ENCODE results near the gene NECAB3.

Gene NECAB3

GRCh38 chr20:33622705-33623365 lies 51.4 kb downstream of the NECAB3 start:
- Mint-ChIP-seq H3K9me3 (no peaks in the 10 kb centered on the region), H3K27ac (ENCODE audit: low read depth) (no peak overlapping the region), H3K27me3 (no peaks in the 10 kb centered on the region), H3K4me3 (no peak overlapping the region), H3K4me1 (peaks cover 21% of the 10 kb centered on the region), H3K36me3 (ENCODE audit: insufficient read depth) (peaks cover 12% of the 10 kb centered on the region)
- ATAC-seq (replicated peaks; ENCODE audit: extremely low read depth, poor library complexity, severe bottlenecking) (no peak), DNase-seq (ENCODE audit: low spot score in 2 of 2) (no peak)

GRCh38 chr20:33621717-33622400 lies 52.4 kb downstream of the NECAB3 start:
- Mint-ChIP-seq H3K9me3 (no peaks in the 10 kb centered on the region), H3K36me3 (ENCODE audit: insufficient read depth) (peaks cover 12% of the 10 kb centered on the region), H3K27ac (ENCODE audit: low read depth) (no peak overlapping the region), H3K4me1 (peaks cover 21% of the 10 kb centered on the region), H3K4me3 (no peak overlapping the region), H3K27me3 (no peaks in the 10 kb centered on the region)
- DNase-seq (ENCODE audit: low spot score in 2 of 2) (no peak), ATAC-seq (replicated peaks; ENCODE audit: extremely low read depth, poor library complexity, severe bottlenecking) (no peak)

GRCh38 chr20:33612001-33612400 lies 62.2 kb downstream of the NECAB3 start:
- Mint-ChIP-seq H3K4me3 (no peak overlapping the region), H3K27ac (ENCODE audit: low read depth) (no peak overlapping the region), H3K4me1 (peaks cover 6% of the 10 kb centered on the region), H3K9me3 (no peaks in the 10 kb centered on the region), H3K27me3 (no peaks in the 10 kb centered on the region), H3K36me3 (ENCODE audit: insufficient read depth) (peaks cover 23% of the 10 kb centered on the region)
- ATAC-seq (replicated peaks; ENCODE audit: extremely low read depth, poor library complexity, severe bottlenecking): no peak
- DNase-seq (ENCODE audit: low spot score in 2 of 2): no peak

GRCh38 chr20:33611106-33611505 lies 63.1 kb downstream of the NECAB3 start:
- H3K4me3 Mint-ChIP-seq: no peak overlapping the region
- peaks cover 21% of the 10 kb centered on the region for H3K36me3 Mint-ChIP-seq (ENCODE audit: insufficient read depth)
- DNase-seq (ENCODE audit: low spot score in 2 of 2): no peak
- ATAC-seq (replicated peaks; ENCODE audit: extremely low read depth, poor library complexity, severe bottlenecking): no peak
- no peak overlapping the region for H3K27ac Mint-ChIP-seq (ENCODE audit: low read depth)
- no peaks in the 10 kb centered on the region for H3K27me3 Mint-ChIP-seq
- peaks cover 6% of the 10 kb centered on the region for H3K4me1 Mint-ChIP-seq
- H3K9me3 Mint-ChIP-seq: no peaks in the 10 kb centered on the region

- peaks cover 20% of the 10 kb centered on the region for H3K36me3 Mint-ChIP-seq (ENCODE audit: insufficient read depth)
- H3K27me3 Mint-ChIP-seq: no peaks in the 10 kb centered on the region
- no peak overlapping the region for H3K4me3 Mint-ChIP-seq
- H3K9me3 Mint-ChIP-seq: no peaks in the 10 kb centered on the region
- ATAC-seq (replicated peaks; ENCODE audit: extremely low read depth, poor library complexity, severe bottlenecking): no peak
- DNase-seq (ENCODE audit: low spot score in 2 of 2): no peak
- H3K27ac Mint-ChIP-seq (ENCODE audit: low read depth): no peak overlapping the region
- peaks cover 6% of the 10 kb centered on the region for H3K4me1 Mint-ChIP-seq
Observed at GRCh38 chr20:33609504-33609903, 64.7 kb downstream of the NECAB3 start.
